Posterior cingulate gyrus (tissue), 11 donors: ENCODE measurements around the gene OR5D14.

Experiments used
- DNase-seq, 10 donors: peaks; one replicate each; pipeline versions ENCODE4 v3.0.0 to v3.0.0-alpha.2; 2020 to 2021; ENCODE audit warnings: mixed read lengths in 3 of 10
- intact Hi-C: fragments of 100-400 bp; cut with DNase I; formaldehyde crosslinking; loops from one replicate; pipeline ENCODE4 v1.15.1; 2023

Gene OR5D14

DNA sequence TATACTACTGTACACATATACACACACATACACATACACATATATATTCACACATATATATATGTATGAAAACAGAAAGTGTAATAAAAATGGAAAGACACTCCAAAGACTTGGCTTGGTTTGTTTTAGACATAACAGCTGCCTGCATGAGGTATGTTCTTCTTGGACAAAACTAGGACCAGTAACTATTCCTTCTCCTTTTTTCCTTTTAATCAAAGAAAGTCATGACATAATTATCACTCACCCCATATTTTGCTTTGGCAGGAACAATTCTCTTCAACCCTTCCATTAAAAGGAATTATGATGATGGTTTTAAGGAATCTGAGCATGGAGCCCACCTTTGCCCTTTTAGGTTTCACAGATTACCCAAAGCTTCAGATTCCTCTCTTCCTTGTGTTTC is at the start of gene OR5D14:
OR5D14 (plus strand) TSS at position 301 of the 400 bp plus-strand sequence; CDS start at position 301, 0 bp downstream.
- intact Hi-C loops = no loop called here
- DNase-seq = no peak

DNA sequence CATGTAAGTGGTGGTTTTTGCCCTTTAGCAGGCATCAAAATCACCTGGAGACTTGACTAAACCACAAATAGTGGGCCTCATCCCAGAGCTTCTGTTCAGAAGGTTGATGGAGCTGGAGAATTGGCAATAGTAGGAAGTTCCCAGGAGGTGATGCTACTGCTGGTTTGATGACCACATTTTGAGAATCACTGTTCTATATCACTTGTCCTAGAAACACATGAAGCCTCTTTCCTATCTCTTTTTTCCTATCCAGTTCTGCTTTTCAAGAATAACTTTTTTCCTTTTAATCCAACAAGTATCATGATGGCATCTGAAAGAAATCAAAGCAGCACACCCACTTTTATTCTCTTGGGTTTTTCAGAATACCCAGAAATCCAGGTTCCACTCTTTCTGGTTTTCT is 22.2 kb upstream of the OR5D14 start, which contains the start of gene OR5D13:
OR5D13 (plus strand) TSS at position 301 of the 400 bp plus-strand sequence; CDS start at position 301, 0 bp downstream.
- intact Hi-C loops = no loop called here
- DNase-seq = no peak

DNA sequence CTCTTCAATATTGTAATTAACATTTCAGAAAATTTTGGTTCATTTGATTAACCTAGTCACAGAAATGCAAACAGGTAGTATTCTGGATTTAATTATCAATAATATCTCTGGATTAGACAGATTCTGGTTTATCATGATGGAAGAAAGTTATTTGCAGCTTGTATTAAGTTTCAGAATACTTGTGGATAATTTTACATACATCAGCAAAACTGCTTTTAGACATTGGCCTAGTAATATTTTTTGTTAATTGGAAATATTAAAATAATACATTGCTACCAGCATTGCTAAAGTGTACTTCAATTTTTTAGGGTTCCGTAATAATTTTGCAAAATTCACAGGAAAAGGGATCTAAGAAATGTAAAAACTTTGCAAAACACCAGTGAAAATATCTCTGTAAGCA is 3.8 kb upstream of the OR5D14 start:
- intact Hi-C loops = no loop called here
- DNase-seq = no peak

DNA sequence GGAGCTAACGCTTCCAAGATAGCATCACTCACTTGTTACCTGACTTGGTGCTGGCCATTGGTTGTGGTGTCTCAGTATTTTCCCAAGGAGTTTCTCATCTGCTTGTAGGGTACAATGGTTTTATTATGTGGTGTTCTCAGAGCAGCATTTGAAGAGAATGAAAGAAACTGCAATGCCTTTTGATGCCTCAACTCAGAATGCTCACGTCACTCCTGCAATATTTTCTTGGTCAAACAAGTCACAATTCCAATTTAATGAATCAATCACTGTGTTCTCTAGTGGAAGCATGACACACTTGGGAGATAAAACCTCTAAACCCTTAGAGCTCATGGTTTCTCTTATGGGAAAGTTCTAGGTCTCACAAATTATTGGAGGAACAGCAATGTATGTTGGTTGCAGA is 2.0 kb upstream of the OR5D14 start:
- DNase-seq = no peak
- intact Hi-C loops = no loop called here

DNA sequence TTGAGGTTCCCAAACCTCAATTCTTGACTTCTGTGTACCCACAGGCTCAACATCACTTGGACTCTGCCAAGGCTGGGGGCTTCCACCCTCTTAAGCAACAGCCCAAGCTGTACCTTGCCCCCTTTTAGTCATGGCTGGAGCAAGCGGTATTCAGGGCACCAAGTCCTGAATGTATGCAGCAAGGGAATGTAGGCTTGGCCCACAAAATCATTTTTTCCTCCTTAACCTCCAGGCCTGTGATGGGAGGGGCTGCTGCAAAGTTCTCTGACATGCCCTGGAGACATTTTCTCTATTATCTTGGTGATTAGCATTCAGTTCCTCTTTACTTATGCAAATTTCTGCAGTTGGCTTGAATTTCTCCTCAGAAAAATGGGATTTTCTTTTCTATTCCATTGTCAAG is 10.9 kb downstream of the OR5D14 start:
- no peak for DNase-seq
- intact Hi-C loops = no loop called here

DNA sequence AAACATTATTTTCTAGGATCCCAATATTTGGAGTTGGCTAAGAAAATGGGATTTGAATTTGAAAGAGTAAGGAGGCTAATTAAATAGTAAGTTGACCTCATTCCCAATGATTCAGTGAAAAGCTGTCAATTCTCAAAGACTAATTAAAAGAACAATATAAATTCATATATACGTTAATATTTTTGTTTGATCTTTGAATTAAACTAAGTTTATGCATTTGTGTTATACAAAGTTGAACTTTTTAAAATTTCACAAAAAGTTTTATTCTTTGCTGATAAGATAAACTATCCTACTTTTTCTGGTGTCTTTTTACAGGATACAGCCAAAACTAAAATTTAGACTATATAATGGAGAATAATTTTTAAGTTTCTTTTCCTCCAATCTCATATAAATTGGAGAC is 15.7 kb downstream of the OR5D14 start, which contains the start of gene OR5L1:
OR5L1 (plus strand) TSS at position 301 of the 400 bp plus-strand sequence. CDS start 100 bp downstream, outside the sequence.
- intact Hi-C loops = no loop called here
- no peak for DNase-seq

DNA sequence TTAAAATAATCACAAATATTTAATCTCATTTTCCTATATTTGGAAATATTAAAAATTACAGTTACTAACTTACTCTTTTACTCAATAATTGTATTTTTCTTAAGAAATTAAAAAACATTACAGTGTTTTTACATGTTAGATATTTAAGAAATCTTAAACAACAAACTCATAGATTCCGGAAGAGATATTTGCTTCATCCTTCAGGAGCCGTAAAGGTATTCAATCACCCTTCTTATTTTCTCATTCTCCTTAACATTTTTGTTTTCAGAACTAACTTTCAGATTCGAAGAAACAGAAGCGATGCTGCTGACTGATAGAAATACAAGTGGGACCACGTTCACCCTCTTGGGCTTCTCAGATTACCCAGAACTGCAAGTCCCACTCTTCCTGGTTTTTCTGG is 24.0 kb downstream of the OR5D14 start, which contains the start of gene OR5D18:
OR5D18 (plus strand) TSS at position 301 of the 400 bp plus-strand sequence; CDS start at position 301, 0 bp downstream.
- intact Hi-C loops = no loop called here
- no peak for DNase-seq

DNA sequence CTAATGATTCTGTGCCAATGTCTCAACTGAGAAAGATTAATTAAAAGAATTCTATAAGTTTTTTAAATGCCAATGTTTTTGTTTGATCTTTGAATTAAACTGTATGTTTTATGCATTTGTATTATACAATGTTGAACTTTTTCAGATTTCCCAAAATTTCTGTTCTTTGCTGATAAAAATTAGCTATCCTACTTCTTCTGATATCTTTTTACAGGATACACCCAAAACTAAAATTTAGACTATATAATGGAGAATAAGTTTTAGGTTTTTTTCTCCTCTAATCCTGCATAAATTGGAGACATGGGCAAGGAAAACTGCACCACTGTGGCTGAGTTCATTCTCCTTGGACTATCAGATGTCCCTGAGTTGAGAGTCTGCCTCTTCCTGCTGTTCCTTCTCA is 31.6 kb downstream of the OR5D14 start, which contains the start of gene OR5L2:
OR5L2 (plus strand) TSS at position 301 of the 400 bp plus-strand sequence; CDS start at position 301, 0 bp downstream.
- no peak for DNase-seq
- intact Hi-C loops = no loop called here

DNA sequence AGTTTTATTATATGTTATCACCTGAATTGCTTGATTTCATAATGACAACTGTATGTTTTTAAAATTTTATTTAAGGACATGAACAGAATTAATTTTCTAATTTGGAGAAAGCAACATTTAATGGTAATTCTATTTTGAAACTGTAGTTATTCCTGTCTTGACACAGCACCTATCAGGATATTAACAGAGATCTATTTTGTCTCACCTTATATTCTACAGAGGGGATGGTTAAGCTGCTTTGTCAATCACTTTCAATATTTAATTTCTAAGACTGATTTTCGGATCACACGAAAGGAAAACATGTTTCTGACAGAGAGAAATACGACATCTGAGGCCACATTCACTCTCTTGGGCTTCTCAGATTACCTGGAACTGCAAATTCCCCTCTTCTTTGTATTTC is 43.1 kb downstream of the OR5D14 start, which contains the start of gene OR5D16:
OR5D16 (plus strand) TSS at position 301 of the 400 bp plus-strand sequence; CDS start at position 301, 0 bp downstream.
- intact Hi-C loops = no loop called here
- DNase-seq = no peak
